Activated T-helper 1 cell treated with anti-CD3 and anti-CD28 coated beads, Interleukin-12 subunit alpha, Interleukin-12 subunit beta, Interleukin-2, Interleukin-4 antibody, amounts not matched to agents 30 ng/mL and 10 ng/mL and 1 ng/mL, durations not matched to agents 14 hours and 24 hours and 36 hours (primary cell): Measurements from ENCODE around the gene FAM20C. TPM values are rescaled to one million over a fixed set of nuclear protein-coding genes. Genes with fewer than 3 reads are reported as not detected.

Source experiments
- DNase-seq: peaks from one replicate; pipeline ENCODE4 v3.0.0; 2021; ENCODE audit warnings: low spot score
- H3K27ac Mint-ChIP-seq: one replicate; pipeline ENCODE4 v1.8.0; 2021; ENCODE audit warnings: mild to moderate bottlenecking, mixed read lengths
- H3K27me3 Mint-ChIP-seq: one replicate; pipeline ENCODE4 v1.8.0; 2022; ENCODE audit warnings: mild to moderate bottlenecking, moderate library complexity, mixed read lengths; ENCODE audit not compliant: insufficient read depth
- H3K36me3 Mint-ChIP-seq: one replicate; pipeline ENCODE4 v1.8.0; 2021; ENCODE audit warnings: low read depth, mixed read lengths
- H3K4me1 Mint-ChIP-seq: one replicate; pipeline ENCODE4 v1.8.0; 2021; ENCODE audit warnings: low read depth, mixed read lengths
- H3K4me3 Mint-ChIP-seq: one replicate; pipeline ENCODE4 v1.8.0; 2021; ENCODE audit warnings: mild to moderate bottlenecking, moderate library complexity, mixed read lengths
- H3K9me3 Mint-ChIP-seq: one replicate; pipeline ENCODE4 v1.8.0; 2021; ENCODE audit warnings: mixed read lengths
- intact Hi-C: fragments of 100-400 bp; cut with micrococcal nuclease; formaldehyde crosslinking; loops from one replicate; pipeline ENCODE4 v1.15.1; 2024
- total RNA-seq: library from RNA; stranded (reverse); gene quantifications from 2 replicates; pipeline ENCODE4 v1.2.3, GENCODE V29; 2022

Gene FAM20C
- total RNA-seq, 1 donor from 2014 or later: 0.34 TPM

- H3K27ac Mint-ChIP-seq: no peak overlapping the region
- intact Hi-C loops: no loop called here
These were observed 5.8 kb upstream of the FAM20C start for GRCh38 chr7:186516-187113.

GRCh38 chr7:187227-187927 is 5.0 kb upstream of the FAM20C start:
- H3K4me1 Mint-ChIP-seq: no peaks in the 10 kb centered on the region
- H3K36me3 Mint-ChIP-seq: no peaks in the 10 kb centered on the region

More at GRCh38 chr7:186516-187113, 5.8 kb upstream of the FAM20C start:
- H3K36me3 Mint-ChIP-seq: no peaks in the 10 kb centered on the region
- no peak overlapping the region for H3K4me3 Mint-ChIP-seq
- no peaks in the 10 kb centered on the region for H3K4me1 Mint-ChIP-seq
- no peak for DNase-seq
- H3K9me3 Mint-ChIP-seq: no peaks in the 10 kb centered on the region
- peaks cover 12% of the 10 kb centered on the region for H3K27me3 Mint-ChIP-seq

GRCh38 chr7:188174-188573 is 4.2 kb upstream of the FAM20C start:
- no peaks in the 10 kb centered on the region for H3K4me1 Mint-ChIP-seq
- H3K36me3 Mint-ChIP-seq: no peaks in the 10 kb centered on the region
- intact Hi-C loops: no loop called here
- DNase-seq: no peak
- H3K27ac Mint-ChIP-seq: no peak overlapping the region
- H3K27me3 Mint-ChIP-seq: peaks cover 12% of the 10 kb centered on the region
- H3K4me3 Mint-ChIP-seq: no peak overlapping the region
- H3K9me3 Mint-ChIP-seq: no peaks in the 10 kb centered on the region

More at GRCh38 chr7:187227-187927, 5.0 kb upstream of the FAM20C start:
- Mint-ChIP-seq H3K9me3 (no peaks in the 10 kb centered on the region), H3K4me3 (no peak overlapping the region), H3K27me3 (peaks cover 12% of the 10 kb centered on the region), H3K27ac (no peak overlapping the region)
- DNase-seq: no peak
- intact Hi-C loops: no loop called here

- no peak for DNase-seq
- Mint-ChIP-seq H3K36me3 (no peaks in the 10 kb centered on the region), H3K4me1 (no peaks in the 10 kb centered on the region), H3K27ac (no peak overlapping the region), H3K4me3 (no peak overlapping the region), H3K27me3 (peaks cover 14% of the 10 kb centered on the region), H3K9me3 (no peaks in the 10 kb centered on the region)
- intact Hi-C loops: no loop called here
These were observed 3.5 kb upstream of the FAM20C start for GRCh38 chr7:188727-189500.

- Mint-ChIP-seq H3K4me1 (no peaks in the 10 kb centered on the region), H3K27ac (no peak overlapping the region), H3K4me3 (no peak overlapping the region), H3K36me3 (no peaks in the 10 kb centered on the region), H3K9me3 (no peaks in the 10 kb centered on the region), H3K27me3 (peaks cover 16% of the 10 kb centered on the region)
- DNase-seq: no peak
- intact Hi-C loops: no loop called here
These were observed 2.7 kb upstream of the FAM20C start for GRCh38 chr7:189719-190118.

- DNase-seq: no peak
- H3K27ac Mint-ChIP-seq: no peak overlapping the region
- H3K4me1 Mint-ChIP-seq: no peaks in the 10 kb centered on the region
- H3K27me3 Mint-ChIP-seq: peaks cover 17% of the 10 kb centered on the region
- intact Hi-C loops: no loop called here
- H3K4me3 Mint-ChIP-seq: no peak overlapping the region
- H3K36me3 Mint-ChIP-seq: no peaks in the 10 kb centered on the region
- H3K9me3 Mint-ChIP-seq: no peaks in the 10 kb centered on the region
These were observed 2.2 kb upstream of the FAM20C start for GRCh38 chr7:190196-190595.

GRCh38 chr7:191105-191980 is 1.0 kb upstream of the FAM20C start:
- no peak for DNase-seq

GRCh38 chr7:192701-193480 is 520 bp downstream of the FAM20C start:
- Mint-ChIP-seq H3K27me3 (peaks cover 21% of the 10 kb centered on the region), H3K27ac (no peak overlapping the region), H3K36me3 (no peaks in the 10 kb centered on the region), H3K9me3 (no peaks in the 10 kb centered on the region), H3K4me3 (no peak overlapping the region), H3K4me1 (no peaks in the 10 kb centered on the region)
- intact Hi-C loops: no loop called here
- no peak for DNase-seq

More at GRCh38 chr7:191105-191980, 1.0 kb upstream of the FAM20C start:
- intact Hi-C loops: no loop called here
- no peak overlapping the region for H3K27ac Mint-ChIP-seq
- H3K9me3 Mint-ChIP-seq: no peaks in the 10 kb centered on the region
- peaks cover 21% of the 10 kb centered on the region for H3K27me3 Mint-ChIP-seq
- H3K4me1 Mint-ChIP-seq: no peaks in the 10 kb centered on the region
- H3K36me3 Mint-ChIP-seq: no peaks in the 10 kb centered on the region
- H3K4me3 Mint-ChIP-seq: peak overlapping the region; percentile 24

- H3K36me3 Mint-ChIP-seq: no peaks in the 10 kb centered on the region
- no peak for DNase-seq
- no peak overlapping the region for H3K4me3 Mint-ChIP-seq
- no peak overlapping the region for H3K27ac Mint-ChIP-seq
- no peaks in the 10 kb centered on the region for H3K9me3 Mint-ChIP-seq
- intact Hi-C loops: no loop called here
- H3K4me1 Mint-ChIP-seq: no peaks in the 10 kb centered on the region
- peaks cover 21% of the 10 kb centered on the region for H3K27me3 Mint-ChIP-seq
These were observed 1.3 kb downstream of the FAM20C start for GRCh38 chr7:193481-194251.

- peaks cover 21% of the 10 kb centered on the region for H3K27me3 Mint-ChIP-seq
- H3K36me3 Mint-ChIP-seq: no peaks in the 10 kb centered on the region
- no peak overlapping the region for H3K27ac Mint-ChIP-seq
- H3K4me3 Mint-ChIP-seq: no peak overlapping the region
- intact Hi-C loops: no loop called here
- no peak for DNase-seq
- no peaks in the 10 kb centered on the region for H3K9me3 Mint-ChIP-seq
- H3K4me1 Mint-ChIP-seq: no peaks in the 10 kb centered on the region
These were observed 2.1 kb downstream of the FAM20C start for GRCh38 chr7:194252-195009.
